Tibial nerve (tissue), 4 donors: ENCODE measurements around the gene TNNC1.

Experiments used
- CTCF ChIP-seq, 5 experiments: fragments of 200-600 bp in 3 of 5; fragments of 450-650 bp in 2 of 5; sonication (generic) in 3 of 5; IDR thresholded peaks; one replicate each; pipeline ENCODE4 v1.5.1; 2016 to 2019; ENCODE audit warnings: antibody characterized with exemption in 5 of 5, mild to moderate bottlenecking in 3 of 5, moderate library complexity in 2 of 5
- EP300 ChIP-seq, 2 donors: sonication (generic); formaldehyde crosslinking; IDR thresholded peaks; one replicate each; pipeline ENCODE4 v1.6.1; 2017; ENCODE audit warnings: antibody characterized with exemption in 2 of 2, mild to moderate bottlenecking in 1 of 2

GRCh38 chr3:52470920-52471319 is 17.1 kb upstream of the TNNC1 start:
- TF ChIP-seq CTCF (IDR thresholded peaks at IDR 0.05), result no peak
- no peak for TF ChIP-seq EP300 (IDR thresholded peaks at IDR 0.05)
